ENCODE measurements around the gene LRCH4. TPM values are rescaled to one million over a fixed set of nuclear protein-coding genes. Genes with fewer than 3 reads are reported as not detected.

Gene LRCH4
- total RNA-seq, 4 donors from 2014 or later: 115 to 508 (median 151) TPM

DNA sequence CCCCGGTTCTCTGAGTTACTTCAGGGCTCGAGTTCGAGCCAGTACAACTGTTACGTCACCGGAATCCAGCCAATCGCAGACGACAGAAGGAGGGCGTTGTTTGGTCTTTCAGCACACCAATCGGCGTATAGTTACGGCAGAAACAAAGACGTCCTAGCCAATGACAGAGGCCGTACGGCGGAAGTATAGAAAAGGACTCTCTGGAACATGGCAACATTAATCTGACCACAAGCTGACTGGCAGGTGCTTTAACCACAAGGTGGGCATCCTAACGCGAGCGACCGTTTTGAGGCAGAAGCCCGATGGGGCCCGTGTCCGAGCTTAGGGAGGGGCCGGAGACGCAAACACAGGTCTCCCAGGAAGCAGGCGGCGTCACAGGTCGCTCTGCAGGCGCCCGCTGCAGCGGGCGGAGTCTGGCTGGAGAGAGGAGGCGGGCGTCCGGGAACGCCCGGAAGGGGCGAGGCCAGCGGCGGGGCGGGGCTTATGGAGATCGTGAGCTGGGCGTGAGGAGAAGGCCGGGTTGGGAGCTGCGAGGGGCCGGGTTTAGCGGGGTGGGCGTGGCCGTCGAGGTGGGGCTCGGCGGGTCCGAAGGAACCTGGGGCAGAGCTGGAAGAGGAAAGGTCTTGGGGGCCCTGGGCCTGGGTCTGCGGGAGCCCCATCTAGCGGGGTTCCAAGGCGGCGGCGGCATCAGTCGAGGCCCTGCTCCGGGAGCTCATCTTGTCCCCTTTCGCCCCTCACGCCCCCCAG is 26.2 kb upstream of the LRCH4 start, which contains the start of gene MOSPD3:
MOSPD3 (plus strand) TSS at position 558 of the 747 bp plus-strand sequence. CDS start 252 bp downstream, outside the sequence.
- in situ Hi-C loops (cut with MboI; ENCODE audit: low pct_ligation_motif_present in 1 of 4, low pct_unique_long_range_greater_than_20kb in 1 of 4, low sequenced_read_pairs in 3 of 4) (no loop called here), intact Hi-C loops (cut with DNase I; ENCODE audit: low total_unique reads) (no loop called here)
- no peaks in the 10 kb centered on the region for H3K9me3 ChIP-seq
- no peaks in the 10 kb centered on the region for H3K36me3 ChIP-seq
- peak within 1 kb of the TSS; percentile 89 to 99 (median 92) for H3K27ac ChIP-seq
- peak within 1 kb of the TSS; percentile 51 to 89 (median 70) for H3K4me3 ChIP-seq
- TF ChIP-seq EP300 (IDR thresholded peaks at IDR 0.05; ENCODE audit: low read depth): peak; percentile 15
- peak; percentile 98 for TF ChIP-seq POLR2A (IDR thresholded peaks at IDR 0.05)
- peak; percentile 76 to 95 (median 91) for TF ChIP-seq POLR2AphosphoS5 (IDR thresholded peaks at IDR 0.05)
- TF ChIP-seq CTCF (IDR thresholded peaks at IDR 0.05): peak in 2 of 5 experiments; percentile 44 to 46
- H3K27me3 ChIP-seq: no peaks in the 10 kb centered on the region
- WGBS, 2 donors (ENCODE audit: low coverage in 1 of 2): 0% methylated on average over 6 to 55 of the region's 61 CpGs
- peaks cover 4 to 20% (median 8%) of the 10 kb centered on the region in 4 donors for H3K4me1 ChIP-seq
- DNase-seq: peak; percentile 99

DNA sequence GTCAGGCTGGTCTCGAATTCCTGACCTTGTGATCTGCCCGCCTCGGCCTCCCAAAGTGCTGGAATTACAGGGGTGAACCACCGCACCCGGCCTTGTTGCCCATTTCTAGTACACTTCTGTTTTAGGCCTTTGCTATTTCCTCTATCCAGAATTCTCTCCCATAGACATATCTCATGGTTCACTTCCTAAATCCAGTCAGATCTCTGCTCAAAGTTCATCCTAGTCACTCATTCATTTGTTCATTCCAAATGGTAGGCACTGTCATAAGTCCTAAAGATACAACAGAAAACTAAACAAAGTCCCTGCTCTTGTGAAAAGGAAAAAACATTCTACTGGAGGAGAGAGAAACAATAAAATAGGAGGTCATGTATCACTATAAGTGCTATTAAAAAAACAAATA is 24.0 kb upstream of the LRCH4 start:
- Histone ChIP-seq H3K27ac (no peak overlapping the region), H3K9me3 (no peaks in the 10 kb centered on the region), H3K27me3 (no peaks in the 10 kb centered on the region), H3K4me3 (no peak overlapping the region), H3K36me3 (no peaks in the 10 kb centered on the region), H3K4me1 (peaks cover 10 to 29% (median 19%) of the 10 kb centered on the region in 4 donors)
- DNase-seq: no peak
- in situ Hi-C loops (cut with MboI; ENCODE audit: low pct_ligation_motif_present in 1 of 4, low pct_unique_long_range_greater_than_20kb in 1 of 4, low sequenced_read_pairs in 3 of 4): no loop called here
- intact Hi-C loops (cut with DNase I; ENCODE audit: low total_unique reads): no loop called here
- WGBS, 2 donors (ENCODE audit: low coverage in 1 of 2): 80% methylated on average over 5 of the region's 5 CpGs; no CpG with 5 or more reads in 1 of the 2 donors
- no peak for TF ChIP-seq POLR2AphosphoS5 (IDR thresholded peaks at IDR 0.05)
- TF ChIP-seq EP300 (IDR thresholded peaks at IDR 0.05; ENCODE audit: low read depth): no peak
- TF ChIP-seq CTCF (IDR thresholded peaks at IDR 0.05): no peak
- no peak for TF ChIP-seq POLR2A (IDR thresholded peaks at IDR 0.05)

- 85% methylated on average over 4 to 8 of the region's 8 CpGs for WGBS, 2 donors (ENCODE audit: low coverage in 1 of 2)
- no peak for TF ChIP-seq CTCF (IDR thresholded peaks at IDR 0.05)
- TF ChIP-seq POLR2AphosphoS5 (IDR thresholded peaks at IDR 0.05): no peak
- no peak for TF ChIP-seq EP300 (IDR thresholded peaks at IDR 0.05; ENCODE audit: low read depth)
- TF ChIP-seq POLR2A (IDR thresholded peaks at IDR 0.05): no peak
- intact Hi-C loops (cut with DNase I; ENCODE audit: low total_unique reads): no loop called here
Observed at GRCh38 chr7:100607111-100607510, 21.2 kb upstream of the LRCH4 start.

DNA sequence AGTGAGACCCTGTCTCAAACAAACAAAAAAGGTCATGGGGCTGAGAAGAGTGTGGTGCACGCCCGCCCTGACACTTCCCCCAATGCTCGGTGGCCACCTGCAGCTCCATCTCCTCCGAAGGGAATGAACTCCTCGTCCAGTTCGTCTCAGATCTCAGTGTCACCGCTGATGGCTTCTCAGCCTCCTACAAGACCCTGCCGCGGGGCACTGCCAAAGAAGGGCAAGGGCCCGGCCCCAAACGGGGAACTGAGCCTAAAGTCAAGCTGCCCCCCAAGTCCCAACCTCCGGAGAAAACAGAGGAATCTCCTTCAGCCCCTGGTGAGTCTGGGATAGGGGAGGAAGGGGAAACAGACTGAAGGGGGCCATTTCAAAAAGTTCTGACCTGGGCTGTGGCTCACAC is 20.4 kb upstream of the LRCH4 start:
- in situ Hi-C loops (cut with MboI; ENCODE audit: low pct_ligation_motif_present in 1 of 4, low pct_unique_long_range_greater_than_20kb in 1 of 4, low sequenced_read_pairs in 3 of 4): no loop called here
- no peak for TF ChIP-seq CTCF (IDR thresholded peaks at IDR 0.05)
- no peak for TF ChIP-seq POLR2AphosphoS5 (IDR thresholded peaks at IDR 0.05)
- no peak for TF ChIP-seq EP300 (IDR thresholded peaks at IDR 0.05; ENCODE audit: low read depth)
- TF ChIP-seq POLR2A (IDR thresholded peaks at IDR 0.05): no peak
- no peaks in the 10 kb centered on the region for H3K9me3 ChIP-seq
- intact Hi-C loops (cut with DNase I; ENCODE audit: low total_unique reads): no loop called here
- 88 to 100% methylated on average over 2 to 12 of the region's 12 CpGs for WGBS, 2 donors (ENCODE audit: low coverage in 1 of 2)
- no peaks in the 10 kb centered on the region for H3K36me3 ChIP-seq
- H3K4me1 ChIP-seq: peaks cover 6 to 29% (median 26%) of the 10 kb centered on the region in 4 donors
- no peak for DNase-seq
- no peak overlapping the region for H3K27ac ChIP-seq
- H3K4me3 ChIP-seq: no peak overlapping the region
- no peaks in the 10 kb centered on the region for H3K27me3 ChIP-seq

More at GRCh38 chr7:100607111-100607510, 21.2 kb upstream of the LRCH4 start:
- in situ Hi-C loops (cut with MboI; ENCODE audit: low pct_ligation_motif_present in 1 of 4, low pct_unique_long_range_greater_than_20kb in 1 of 4, low sequenced_read_pairs in 3 of 4): no loop called here
- Histone ChIP-seq H3K27ac (no peak overlapping the region), H3K9me3 (no peaks in the 10 kb centered on the region), H3K36me3 (no peaks in the 10 kb centered on the region), H3K4me3 (no peak overlapping the region), H3K27me3 (no peaks in the 10 kb centered on the region), H3K4me1 (peaks cover 6 to 32% (median 26%) of the 10 kb centered on the region in 4 donors)
- no peak for DNase-seq

Measured in transverse colon (tissue), 4 donors.